SK-N-SH (cell line): ENCODE measurements around the gene GRM1. TPM values are rescaled to one million over a fixed set of nuclear protein-coding genes. Genes with fewer than 3 reads are reported as not detected.
"Not testable (repeated sequence)": the region's sequence is repeated elsewhere in the genome, so short reads cannot be mapped to it uniquely, and the experiment has no call there.

ENCODE experiments used
- CTCF ChIA-PET: fragments of 300-600, 350-600 bp; formaldehyde crosslinking; extraction: SDS; loops from one replicate; lab custom pipeline; 2021; lab: Yijun Ruan, JAX
- POLR2A ChIA-PET: fragments of 350-600 bp; sonication (Branson Sonifier 250); formaldehyde crosslinking; extraction: SDS; loops from one replicate; lab custom pipeline; 2020; ENCODE audit warnings: antibody characterized with exemption, inconsistent platforms; lab: Yijun Ruan, JAX
- DNase-seq: peaks from one replicate; pipeline ENCODE4 v3.0.0; 2012
- H2AFZ ChIP-seq: fragments of 200-600 bp; sonication (generic); 2 replicates; pipeline ENCODE4 v1.8.1; 2016; ENCODE audit warnings: antibody characterized with exemption, mild to moderate bottlenecking, low read depth
- H3F3A ChIP-seq: fragments of 200-600 bp; sonication (generic); replicated peaks from 2 replicates; pipeline ENCODE3; 2016; ENCODE audit warnings: antibody characterized with exemption, mild to moderate bottlenecking; ENCODE audit not compliant: insufficient read depth
- H3K27ac ChIP-seq, 2 experiments: fragments of 200-500 bp in 1 of 2; fragments of 200-600 bp in 1 of 2; sonication (Bioruptor generic) in 1 of 2; sonication (generic), shearing (Covaris generic) in 1 of 2; 2 replicates each; pipeline versions ENCODE4 v1.5.1 to v1.6.1; 2014 to 2016; ENCODE audit warnings: low read depth in 2 of 2, inconsistent platforms in 1 of 2, low read length in 1 of 2, mild to moderate bottlenecking in 1 of 2, mixed read lengths in 1 of 2
- H3K27me3 ChIP-seq: fragments of 200-600 bp; sonication (generic), shearing (Covaris generic); 2 replicates; pipeline ENCODE4 v1.6.1; 2016; ENCODE audit warnings: mixed run types; ENCODE audit not compliant: insufficient read depth
- H3K36me3 ChIP-seq, 2 experiments: fragments of 200-500 bp in 1 of 2; fragments of 200-600 bp in 1 of 2; sonication (Bioruptor generic) in 1 of 2; sonication (generic) in 1 of 2; replicated peaks in 1 of 2; 2 replicates each; pipeline versions ENCODE3 to v1.5.1; 2014 to 2016; ENCODE audit warnings: low read length in 1 of 2, mild to moderate bottlenecking in 1 of 2; ENCODE audit not compliant: insufficient read depth in 2 of 2, control insufficient read depth in 1 of 2
- H3K4me1 ChIP-seq, 2 experiments: fragments of 200-500 bp in 1 of 2; fragments of 200-600 bp in 1 of 2; sonication (Bioruptor generic) in 1 of 2; sonication (generic), shearing (Covaris generic) in 1 of 2; 2 replicates each; pipeline versions ENCODE4 v1.5.1 to v1.6.1; 2014 to 2016; ENCODE audit warnings: low read depth in 1 of 2, low read length in 1 of 2, mixed run types in 1 of 2; ENCODE audit not compliant: insufficient read depth in 2 of 2, control insufficient read depth in 1 of 2
- H3K4me2 ChIP-seq: fragments of 200-600 bp; sonication (generic), shearing (Covaris generic); 2 replicates; pipeline ENCODE4 v1.6.1; 2017; ENCODE audit warnings: mixed run types
- H3K4me3 ChIP-seq, 2 experiments: fragments of 200-500 bp in 1 of 2; fragments of 200-600 bp in 1 of 2; sonication (Bioruptor generic) in 1 of 2; sonication (generic), shearing (Covaris generic) in 1 of 2; 2 replicates each; pipeline versions ENCODE4 v1.5.1 to v1.8.1; 2014 to 2016; ENCODE audit warnings: low read depth in 2 of 2, inconsistent platforms in 1 of 2, low read length in 1 of 2, mild to moderate bottlenecking in 1 of 2, mixed read lengths in 1 of 2, moderate library complexity in 1 of 2
- H3K79me2 ChIP-seq: fragments of 200-600 bp; sonication (generic); 2 replicates; pipeline ENCODE4 v1.8.1; 2017; ENCODE audit warnings: mild to moderate bottlenecking; ENCODE audit not compliant: insufficient read depth
- H3K9ac ChIP-seq: fragments of 200-600 bp; sonication (generic); 2 replicates; pipeline ENCODE4 v1.6.1; 2017; ENCODE audit warnings: mixed run types
- H3K9me2 ChIP-seq: fragments of 200-600 bp; sonication (generic); 2 replicates; pipeline ENCODE4 v1.6.1; 2017; ENCODE audit warnings: mixed run types
- H3K9me3 ChIP-seq: fragments of 200-600 bp; sonication (generic); 2 replicates; pipeline ENCODE4 v1.6.1; 2017; ENCODE audit warnings: mixed run types, mild to moderate bottlenecking, moderate library complexity
- H4K20me1 ChIP-seq: fragments of 200-600 bp; sonication (generic); 2 replicates; pipeline ENCODE4 v1.6.1; 2017; ENCODE audit warnings: mild to moderate bottlenecking, mixed run types; ENCODE audit not compliant: insufficient read depth
- CHD2 ChIP-seq: fragments of 150-350 bp; IDR thresholded peaks from 2 replicates; pipeline ENCODE4 v1.6.1; 2018; ENCODE audit warnings: low read length; ENCODE audit not compliant: partially characterized antibody
- EP300 ChIP-seq, 2 experiments: IDR thresholded peaks; 2 replicates each; pipeline versions ENCODE4 v1.4.0 to v1.6.1; 2012; ENCODE audit warnings: borderline replicate concordance in 1 of 2, low read depth in 1 of 2, low read length in 1 of 2
- EZH2phosphoT487 ChIP-seq: fragments of 200-600 bp; sonication (generic); IDR thresholded peaks from 2 replicates; pipeline ENCODE4 v1.6.1; 2017; ENCODE audit warnings: low read depth, mixed run types, mild to moderate bottlenecking, antibody characterized with exemption, moderate library complexity, borderline replicate concordance
- FOXJ3 ChIP-seq: sonication (generic); formaldehyde crosslinking; IDR thresholded peaks from 2 replicates; pipeline ENCODE4 v1.5.1; 2020; ENCODE audit warnings: mild to moderate bottlenecking, missing genetic modification reagents
- FOXM1 ChIP-seq: IDR thresholded peaks from 2 replicates; pipeline ENCODE4 v1.4.0; 2012; ENCODE audit warnings: low read depth, mild to moderate bottlenecking
- IRF3 ChIP-seq: fragments of 150-350 bp; IDR thresholded peaks from 2 replicates; pipeline ENCODE4 v1.6.1; 2016; ENCODE audit warnings: mild to moderate bottlenecking, low read depth, low read length
- NFIC ChIP-seq: IDR thresholded peaks from 2 replicates; pipeline ENCODE4 v1.4.0; 2012; ENCODE audit warnings: borderline replicate concordance
- REST ChIP-seq: IDR thresholded peaks from 2 replicates; pipeline ENCODE4 v1.6.1; 2012; ENCODE audit warnings: mild to moderate bottlenecking, low read depth, low read length, moderate library complexity
- SMC3 ChIP-seq: IDR thresholded peaks from 2 replicates; pipeline ENCODE4 v1.6.1; 2012; ENCODE audit warnings: low read depth, low read length, improper control_type of control experiment
- TAF1 ChIP-seq: IDR thresholded peaks from 2 replicates; pipeline ENCODE4 v1.6.1; 2012; ENCODE audit warnings: low read depth, mild to moderate bottlenecking, low read length, moderate library complexity, borderline replicate concordance
- TEAD4 ChIP-seq: IDR thresholded peaks from 2 replicates; pipeline ENCODE4 v1.4.0; 2012; ENCODE audit warnings: mild to moderate bottlenecking, borderline replicate concordance; ENCODE audit not compliant: insufficient read depth
- WGBS: methylation state at CpG from one replicate; pipeline ENCODE4 v1.1.6; 2017; ENCODE audit warnings: low lambda C conversion rate; 5-methylcytosine and 5-hydroxymethylcytosine counted together
- polyA plus RNA-seq, 3 experiments: library from polyadenylated mRNA; depleted of rRNA; stranded (reverse); fragments of >200 nt; gene quantifications; 2 replicates each; pipeline ENCODE4 v1.2.3, GENCODE V29; 2012

Gene GRM1
- polyA plus RNA-seq, 1 of the 3 experiments (the other 2 are of a cell fraction): 0.05 TPM

DNA sequence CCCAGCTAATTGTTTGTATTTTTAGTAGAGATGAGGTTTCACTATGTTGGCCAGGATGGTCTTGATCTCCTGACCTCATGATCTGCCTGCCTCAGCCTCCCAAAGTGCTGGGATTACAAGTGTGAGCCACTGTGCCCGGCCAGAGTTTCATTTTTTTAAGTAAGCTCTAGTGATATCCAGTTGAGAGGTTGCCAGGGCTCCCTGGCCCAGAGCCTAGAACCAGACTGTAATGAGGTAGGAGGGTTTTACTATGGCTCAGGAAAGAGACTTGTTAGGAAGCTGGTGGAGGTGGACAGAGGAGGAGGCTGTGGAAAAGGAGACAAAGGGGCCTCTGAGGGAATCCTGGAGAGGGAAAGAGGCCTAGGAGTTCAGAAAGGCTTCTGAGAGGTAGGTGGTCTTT, 242.3 kb downstream of the GRM1 start:
- POLR2A ChIA-PET, H3K27me3 ChIP-seq, H3K9ac ChIP-seq, H3F3A ChIP-seq, H3K9me3 ChIP-seq, H4K20me1 ChIP-seq, H3K36me3 ChIP-seq, H3K79me2 ChIP-seq, H3K4me3 ChIP-seq, H3K27ac ChIP-seq, CTCF ChIA-PET, H3K9me2 ChIP-seq, H3K4me2 ChIP-seq, H2AFZ ChIP-seq, DNase-seq, H3K4me1 ChIP-seq: not testable (repeated sequence)
- 18% methylated on average over 1 of the region's 1 CpG for WGBS

- Histone ChIP-seq H3K4me1 (no peaks in the 10 kb centered on the region), H3K27ac (no peak overlapping the region), H3K9ac (no peak overlapping the region), H3K4me2 (no peak overlapping the region), H3F3A (no peaks in the 10 kb centered on the region), H3K9me3 (no peaks in the 10 kb centered on the region), H3K27me3 (no peaks in the 10 kb centered on the region), H2AFZ (no peak overlapping the region), H4K20me1 (no peaks in the 10 kb centered on the region)
- ChIA-PET CTCF (interaction anchor here (0.7 kb wide), 1 partner anchor 65 kb away, joined by 4 read pairs; no protein-coding TSS in a partner anchor), POLR2A (no interaction called here)
- no peak for TF ChIP-seq EP300 (IDR thresholded peaks at IDR 0.05; ENCODE audit: borderline replicate concordance in 1 of 2, low read depth in 1 of 2, low read length in 1 of 2)
- TF ChIP-seq SMC3: no peak
- no peak for TF ChIP-seq FOXM1
- no peak for TF ChIP-seq EZH2phosphoT487
- TF ChIP-seq TEAD4: no peak
- no peak for TF ChIP-seq IRF3
- TF ChIP-seq TAF1: no peak
- no peak for TF ChIP-seq NFIC
- TF ChIP-seq, all 33 proteins: peak for 0
- no peak for DNase-seq
- no peak overlapping the region for H3K4me3 ChIP-seq
- H3K79me2 ChIP-seq: no peaks in the 10 kb centered on the region
- no peaks in the 10 kb centered on the region for H3K9me2 ChIP-seq
- H3K36me3 ChIP-seq: no peaks in the 10 kb centered on the region
Observed at GRCh38 chr6:146273490-146273889, 244.6 kb downstream of the GRM1 start.

DNA sequence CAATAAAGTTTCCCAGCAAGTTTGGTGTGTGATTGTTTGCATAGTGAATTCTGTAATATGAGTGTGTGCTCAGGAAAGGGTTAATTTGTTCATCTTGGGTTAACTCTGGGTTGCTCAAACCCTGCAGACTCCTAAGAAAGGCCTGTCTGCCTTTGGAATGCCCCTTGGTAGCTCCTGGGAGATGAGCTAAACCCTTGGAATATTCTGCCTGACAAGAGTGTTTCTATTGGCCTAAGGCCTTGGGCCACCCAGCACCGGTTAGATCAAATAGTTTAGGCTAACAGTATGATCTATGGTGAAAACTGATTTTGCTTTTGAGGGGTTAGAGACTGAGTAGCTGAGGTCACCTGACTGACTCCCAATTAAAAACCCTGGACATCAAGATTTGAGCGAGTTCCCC, 248.3 kb downstream of the GRM1 start:
- H3K9me3 ChIP-seq: no peaks in the 10 kb centered on the region
- H3K4me3 ChIP-seq: no peak overlapping the region
- no peak for TF ChIP-seq EP300 (IDR thresholded peaks at IDR 0.05; ENCODE audit: borderline replicate concordance in 1 of 2, low read depth in 1 of 2, low read length in 1 of 2)
- no peak for TF ChIP-seq FOXJ3 (CRISPR knock-in tag)
- TF ChIP-seq REST: no peak
- TF ChIP-seq CHD2: no peak
- WGBS: 50% methylated on average over 2 of the region's 2 CpGs
- ChIA-PET CTCF (no interaction called here), POLR2A (no interaction called here)
- no peak overlapping the region for H3K4me2 ChIP-seq
- no peaks in the 10 kb centered on the region for H3K36me3 ChIP-seq
- H4K20me1 ChIP-seq: no peaks in the 10 kb centered on the region
- H3K27ac ChIP-seq: no peak overlapping the region
- no peaks in the 10 kb centered on the region for H3F3A ChIP-seq
- no peaks in the 10 kb centered on the region for H3K27me3 ChIP-seq
- DNase-seq: no peak
- H3K9me2 ChIP-seq: no peaks in the 10 kb centered on the region
- H2AFZ ChIP-seq: no peak overlapping the region
- no peaks in the 10 kb centered on the region for H3K4me1 ChIP-seq
- no peaks in the 10 kb centered on the region for H3K79me2 ChIP-seq
- no peak overlapping the region for H3K9ac ChIP-seq
